Endothelial cell of umbilical vein (primary cell): ENCODE data around the gene OTULIN. TPM values are rescaled to one million over a fixed set of nuclear protein-coding genes. Genes with fewer than 3 reads are reported as not detected.

Source experiments
- BruUV-seq: library from RNA; stranded (reverse); fragments of 400-500 nt; replicated peaks from 2 replicates; lab custom pipeline; 2021; lab: Mats Ljungman, UMichigan
- CTCF ChIA-PET: fragments of 300-600, 350-600 bp; sonication (Branson Sonifier 250); formaldehyde crosslinking; loops from one replicate; lab custom pipeline; 2021; ENCODE audit warnings: antibody characterized with exemption, inconsistent platforms; lab: Charles Lee
- POLR2A ChIA-PET: fragments of 300-600, 350-600 bp; sonication (Branson Sonifier 250); formaldehyde crosslinking; loops from one replicate; lab custom pipeline; 2021; ENCODE audit warnings: antibody characterized with exemption, inconsistent platforms; lab: Charles Lee
- DNase-seq: peaks from one replicate; pipeline ENCODE4 v3.0.0-alpha.2; 2011; ENCODE audit warnings: low read depth, low spot score
- FAIRE-seq: peaks from 2 replicates; lab custom pipeline; 2011; peaks lifted over from hg19 to GRCh38; lab: Jason Lieb, UNC
- H2AFZ ChIP-seq: 2 replicates; pipeline ENCODE4 v1.6.0; 2012; ENCODE audit warnings: low read depth, low read length, control low read depth, inconsistent platforms
- H3K27ac ChIP-seq: 2 replicates; pipeline ENCODE4 v1.5.1; 2011; ENCODE audit warnings: low read depth, mild to moderate bottlenecking, control low read depth, low read length, moderate library complexity; ENCODE audit not compliant: insufficient read depth
- H3K27me3 ChIP-seq, 2 experiments: 2 replicates each; pipeline versions ENCODE4 v1.6.0 to v1.6.1; 2011; ENCODE audit warnings: low read length in 2 of 2, mixed read lengths in 1 of 2; ENCODE audit not compliant: control insufficient read depth in 2 of 2, insufficient read depth in 2 of 2
- H3K36me3 ChIP-seq, 2 experiments: 2 replicates in 1 of 2; 3 replicates in 1 of 2; pipeline ENCODE4 v1.5.1; 2011; ENCODE audit warnings: low read length in 2 of 2, mild to moderate bottlenecking in 1 of 2, moderate library complexity in 1 of 2; ENCODE audit not compliant: control insufficient read depth in 2 of 2, insufficient read depth in 2 of 2; ENCODE audit errors: extremely low read depth in 1 of 2
- H3K4me1 ChIP-seq: 3 replicates; pipeline ENCODE4 v1.5.1; 2011; ENCODE audit warnings: mild to moderate bottlenecking, low read length; ENCODE audit not compliant: control insufficient read depth, insufficient read depth; ENCODE audit errors: extremely low read depth
- H3K4me2 ChIP-seq: 2 replicates; pipeline ENCODE4 v1.6.1; 2011; ENCODE audit warnings: low read length, control low read depth, mixed read lengths; ENCODE audit not compliant: insufficient read depth
- H3K4me3 ChIP-seq, 3 experiments: fragments of 200-600 bp in 1 of 3; sonication (generic), shearing (Covaris generic) in 1 of 3; replicated peaks in 1 of 3; 2 replicates each; pipeline ENCODE4 v1.5.1; 2011 to 2016; ENCODE audit warnings: control low read depth in 3 of 3, low read length in 3 of 3, mild to moderate bottlenecking in 2 of 3, inconsistent platforms in 1 of 3, low read depth in 1 of 3, moderate library complexity in 1 of 3; ENCODE audit not compliant: insufficient read depth in 1 of 3
- H3K79me2 ChIP-seq: 2 replicates; pipeline ENCODE4 v1.6.0; 2012; ENCODE audit warnings: low read length, inconsistent platforms; ENCODE audit not compliant: control insufficient read depth, insufficient read depth
- H3K9ac ChIP-seq: replicated peaks from 2 replicates; pipeline ENCODE3; 2011; ENCODE audit warnings: low read length, control low read depth; ENCODE audit not compliant: insufficient read depth; ENCODE audit errors: extremely low read depth
- H3K9me1 ChIP-seq: replicated peaks from 3 replicates; pipeline ENCODE4 v1.6.0; 2011; ENCODE audit warnings: mild to moderate bottlenecking, low read length; ENCODE audit not compliant: control insufficient read depth, insufficient read depth; ENCODE audit errors: extremely low read depth
- H3K9me3 ChIP-seq: replicated peaks from 2 replicates; pipeline ENCODE4 v1.5.1; 2012; ENCODE audit warnings: low read length, inconsistent platforms; ENCODE audit not compliant: control insufficient read depth, insufficient read depth
- H4K20me1 ChIP-seq: replicated peaks from 2 replicates; pipeline ENCODE3; 2011; ENCODE audit warnings: mild to moderate bottlenecking, low read length; ENCODE audit not compliant: control insufficient read depth, insufficient read depth; ENCODE audit errors: extremely low read depth
- CTCF ChIP-seq, 2 donors: IDR thresholded peaks; 1 replicate in 1 of 2; 2 replicates in 1 of 2; pipeline ENCODE4 v1.5.1; 2011; ENCODE audit warnings: low read length in 2 of 2, mild to moderate bottlenecking in 2 of 2, moderate library complexity in 2 of 2, control low read depth in 1 of 2, inconsistent platforms in 1 of 2, low read depth in 1 of 2; ENCODE audit not compliant: insufficient read depth in 1 of 2; ENCODE audit errors: extremely low read depth in 1 of 2
- EZH2 ChIP-seq: IDR thresholded peaks from 2 replicates; pipeline ENCODE4 v1.6.1; 2012; ENCODE audit warnings: borderline replicate concordance, low read depth, mild to moderate bottlenecking, moderate library complexity, low read length, inconsistent platforms; ENCODE audit not compliant: severe bottlenecking
- FOS ChIP-seq: IDR thresholded peaks from 2 replicates; pipeline ENCODE4 v1.6.1; 2011; ENCODE audit warnings: mild to moderate bottlenecking, low read length, moderate library complexity, borderline replicate concordance; ENCODE audit not compliant: insufficient read depth
- GATA2 ChIP-seq: IDR thresholded peaks from 2 replicates; pipeline ENCODE4 v1.7.0; 2011; ENCODE audit warnings: low read depth, mild to moderate bottlenecking, moderate library complexity, mixed read lengths, low read length; ENCODE audit not compliant: insufficient read length, insufficient read depth
- JUN ChIP-seq: IDR thresholded peaks from 2 replicates; pipeline ENCODE4 v1.6.1; 2011; ENCODE audit warnings: borderline replicate concordance, low read depth; ENCODE audit not compliant: insufficient read length, insufficient read depth
- MAX ChIP-seq: IDR thresholded peaks from 2 replicates; pipeline ENCODE4 v1.6.1; 2011; ENCODE audit not compliant: insufficient read depth, insufficient read length
- POLR2A ChIP-seq: IDR thresholded peaks from 2 replicates; pipeline ENCODE4 v1.6.1; 2012; ENCODE audit warnings: low read depth, mild to moderate bottlenecking, control low read depth, low read length
- POLR2AphosphoS5 ChIP-seq: IDR thresholded peaks from 2 replicates; pipeline ENCODE4 v1.6.1; 2012; ENCODE audit warnings: low read depth, mild to moderate bottlenecking, control low read depth, low read length, moderate library complexity; ENCODE audit not compliant: insufficient read depth
- dilution Hi-C: fragments of 300-500 bp; cut with MboI; formaldehyde crosslinking; loops from one replicate; pipeline ENCODE4 v1.15.0; 2019; ENCODE audit warnings: low sequenced_read_pairs; ENCODE audit not compliant: extremely low pct_ligation_motif_present
- intact Hi-C: fragments of 100-400 bp; cut with micrococcal nuclease; formaldehyde crosslinking; loops from one replicate; pipeline ENCODE4 v1.10.0; 2022
- polyA plus RNA-seq, 4 experiments: library from polyadenylated mRNA; depleted of rRNA in 3 of 4; stranded (reverse) in 3 of 4; unstranded in 1 of 4; fragments of >200 nt; gene quantifications; 2 replicates each; pipeline versions ENCODE4 v1.2.1 to v1.2.3, GENCODE V29; 2011 to 2012; ENCODE audit warnings: missing spikeins in 1 of 4
- total RNA-seq: library from RNA; stranded (reverse); gene quantifications from 2 replicates; pipeline ENCODE4 v1.2.3, GENCODE V29; 2021

The OTULIN gene
- total and polyA plus RNA-seq, 2 donors (not counting 3 experiments of a cell fraction or from before 2014, with no cell fraction given) = 7.8 to 30.2 TPM

DNA sequence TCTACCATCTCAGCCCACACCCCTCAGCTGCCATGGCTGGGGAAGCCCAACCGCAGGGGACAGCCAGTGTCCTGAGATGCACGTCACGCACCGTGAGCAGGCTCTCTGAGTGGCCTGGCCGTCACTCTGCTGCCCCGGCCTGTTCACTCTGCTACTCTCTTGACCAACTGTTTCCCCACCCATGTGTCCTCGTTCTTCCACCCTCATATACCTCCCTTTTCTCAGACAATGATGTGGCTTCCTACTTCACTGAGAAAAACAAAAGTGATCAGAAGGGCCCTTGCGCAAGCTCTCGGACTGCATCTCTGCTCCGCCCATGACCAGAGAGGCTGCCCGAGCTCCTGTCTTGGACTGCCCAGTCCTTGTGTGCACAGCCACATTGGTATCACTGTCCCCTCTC, 47.6 kb downstream of the OTULIN start:
- Histone ChIP-seq H3K36me3 (peaks cover 11 to 14% of the 10 kb centered on the region in 2 experiments), H3K4me2 (no peak overlapping the region), H3K9me1 (no peaks in the 10 kb centered on the region), H3K9me3 (no peaks in the 10 kb centered on the region), H3K9ac (no peak overlapping the region), H2AFZ (no peak overlapping the region), H3K27ac (no peak overlapping the region), H4K20me1 (no peaks in the 10 kb centered on the region), H3K4me3 (no peak overlapping the region), H3K79me2 (no peaks in the 10 kb centered on the region), H3K27me3 (no peaks in the 10 kb centered on the region), H3K4me1 (no peaks in the 10 kb centered on the region)
- FAIRE-seq = no peak
- POLR2A ChIA-PET = no interaction called here
- CTCF ChIA-PET = interaction anchor here (1.8 kb wide), 1 partner anchor 12 kb away, joined by 4 read pairs; no protein-coding TSS in a partner anchor
- dilution Hi-C loops (no loop called here), intact Hi-C loops (no loop called here)
- TF ChIP-seq FOS = no peak
- no peak for TF ChIP-seq EZH2
- TF ChIP-seq POLR2AphosphoS5 = no peak
- no peak for TF ChIP-seq GATA2
- TF ChIP-seq POLR2A = no peak
- no peak for TF ChIP-seq JUN
- TF ChIP-seq MAX = no peak
- no peak for TF ChIP-seq CTCF (IDR thresholded peaks at IDR 0.05; ENCODE audit: extremely low read depth in 1 of 2, insufficient read depth in 1 of 2, low read depth in 1 of 2, low read length in 2 of 2)
- no TSS peak for BruUV-seq
- no peak for DNase-seq
